Measurements from ENCODE around the gene SPATA6.
"Not testable (repeated sequence)": the region's sequence is repeated elsewhere in the genome, so short reads cannot be mapped to it uniquely, and the experiment has no call there.

The SPATA6 gene

DNA sequence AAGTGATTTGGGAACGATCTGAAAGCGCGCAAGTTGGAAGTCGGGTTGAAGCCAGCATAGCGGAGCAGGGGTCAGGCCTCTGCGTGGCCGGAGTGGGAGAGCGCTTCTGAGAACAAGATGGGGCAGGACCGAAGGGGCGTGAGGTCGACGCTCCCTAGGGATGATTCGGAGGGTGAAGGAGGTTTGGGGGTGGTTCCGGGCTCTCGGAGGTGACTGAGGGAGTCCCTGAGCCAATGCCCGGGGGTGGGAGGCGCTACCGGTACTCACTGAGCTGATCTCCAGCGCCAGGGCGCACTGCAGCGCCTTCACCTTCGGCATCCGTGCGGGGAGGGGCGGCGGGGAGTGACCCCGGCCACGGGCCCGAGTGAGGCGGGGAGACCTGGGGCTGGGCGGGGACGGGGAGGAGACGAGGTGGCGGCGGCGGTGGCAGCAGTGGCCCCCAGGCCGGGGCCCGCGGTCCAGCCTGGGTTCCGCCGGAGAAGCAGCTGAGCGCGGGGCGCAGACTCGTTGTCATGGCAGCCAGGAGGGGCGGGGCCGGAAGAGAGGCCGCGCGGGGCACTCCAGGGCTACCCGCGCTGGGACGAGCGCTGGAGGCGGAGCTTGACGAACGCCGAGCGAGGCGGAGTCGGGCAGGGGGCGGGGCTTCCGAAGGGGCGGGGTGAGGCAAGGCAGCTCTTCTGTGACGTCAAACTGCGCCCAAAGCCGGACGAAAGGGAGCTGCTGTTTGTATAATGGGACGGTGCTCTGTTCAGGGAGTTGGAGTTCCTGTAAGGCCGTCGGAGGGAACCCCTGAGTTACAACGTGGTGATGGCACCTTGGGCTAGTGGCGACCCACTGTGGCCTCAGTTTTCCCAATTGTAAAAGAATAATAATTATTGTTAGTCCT lies at the start of gene SPATA6:
Gene SPATA6 (minus strand): TSS at position 514 of the 886 bp plus-strand sequence. CDS start 196 bp downstream, at position 318.
- in situ Hi-C loops (cut with MboI; ENCODE audit: low sequenced_read_pairs): no loop called here

DNA sequence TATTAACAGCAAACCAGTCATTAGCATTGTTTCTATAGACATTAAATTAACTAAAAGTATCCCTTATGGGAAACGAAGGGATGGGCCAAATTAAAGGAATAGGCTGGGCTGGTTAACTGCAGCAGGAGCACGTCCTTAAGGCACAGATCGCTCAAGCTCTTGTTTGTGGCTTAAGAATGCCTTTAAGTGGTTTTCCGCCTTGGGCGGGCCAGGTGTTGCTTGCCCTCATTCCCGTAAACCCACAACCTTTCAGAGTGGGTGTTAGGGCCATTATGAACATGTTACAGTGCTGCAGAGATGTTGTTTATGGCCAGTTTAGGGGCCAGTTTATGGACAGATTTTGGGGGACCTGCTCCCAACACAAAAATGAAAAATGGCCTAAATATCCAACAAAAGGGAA lies 47.9 kb upstream of the SPATA6 start:
- in situ Hi-C loops (cut with MboI; ENCODE audit: low sequenced_read_pairs): not testable (repeated sequence)

DNA sequence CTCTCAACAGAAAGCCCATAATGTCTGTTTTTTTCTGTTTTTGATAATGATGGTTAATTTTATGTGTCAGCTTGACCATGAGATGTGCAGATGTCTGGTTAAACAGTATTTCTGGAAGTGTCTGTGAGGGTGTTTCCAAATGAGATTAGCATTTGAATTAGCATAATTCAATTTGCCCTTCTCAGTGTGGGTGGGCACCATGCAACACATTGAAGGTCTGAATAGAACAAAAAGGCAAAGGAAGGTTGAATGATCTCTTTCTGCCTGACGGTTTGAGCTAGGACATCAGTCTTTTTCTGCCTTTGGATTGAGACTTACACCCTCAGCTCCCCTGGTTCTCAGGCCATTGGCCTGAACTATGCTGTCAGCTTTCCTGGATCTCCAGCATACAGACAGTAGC lies 34.9 kb upstream of the SPATA6 start:
- in situ Hi-C loops (cut with MboI; ENCODE audit: low sequenced_read_pairs): no loop called here

DNA sequence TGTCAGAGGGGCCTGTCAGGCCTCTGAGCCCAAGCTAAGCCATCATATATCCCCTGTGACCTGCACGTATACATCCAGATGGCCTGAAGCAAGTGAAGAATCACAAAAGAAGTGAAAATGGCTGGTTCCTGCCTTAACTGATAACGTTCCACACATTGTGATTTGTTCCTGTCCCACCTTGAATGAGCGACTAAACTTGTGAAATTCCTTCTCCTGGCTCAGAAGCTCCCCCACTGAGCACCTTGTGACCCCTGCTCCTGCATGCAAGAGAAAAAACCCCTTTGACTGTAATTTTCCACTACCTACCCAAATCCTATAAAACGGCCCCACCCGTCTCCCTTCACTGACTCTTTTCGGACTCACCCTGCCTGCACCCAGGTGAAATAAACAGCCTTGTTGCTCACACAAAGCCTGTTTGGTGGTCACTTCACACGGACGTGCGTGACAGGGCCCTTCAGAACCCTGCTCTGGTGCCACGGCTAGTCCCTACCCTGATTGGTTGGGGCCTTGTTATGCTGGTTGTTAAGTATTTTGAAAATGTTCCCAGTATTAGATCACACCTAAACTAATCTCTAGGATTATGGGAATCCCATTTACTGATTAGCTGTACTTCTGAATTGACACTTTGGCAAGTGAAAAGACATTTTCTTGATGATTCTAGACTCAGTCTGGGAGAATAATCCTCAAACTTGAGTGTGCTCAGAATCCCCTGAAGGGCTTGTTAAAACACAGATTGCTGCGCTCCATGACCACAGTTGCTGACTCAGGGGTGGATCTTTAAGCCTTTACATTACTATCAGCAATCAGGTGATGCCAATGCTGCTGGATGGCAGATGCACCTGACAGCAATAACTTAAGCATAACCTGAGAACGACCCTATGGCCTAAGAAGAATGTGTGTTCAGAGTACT lies 28.8 kb upstream of the SPATA6 start:
- in situ Hi-C loops (cut with MboI; ENCODE audit: low sequenced_read_pairs): no loop called here

DNA sequence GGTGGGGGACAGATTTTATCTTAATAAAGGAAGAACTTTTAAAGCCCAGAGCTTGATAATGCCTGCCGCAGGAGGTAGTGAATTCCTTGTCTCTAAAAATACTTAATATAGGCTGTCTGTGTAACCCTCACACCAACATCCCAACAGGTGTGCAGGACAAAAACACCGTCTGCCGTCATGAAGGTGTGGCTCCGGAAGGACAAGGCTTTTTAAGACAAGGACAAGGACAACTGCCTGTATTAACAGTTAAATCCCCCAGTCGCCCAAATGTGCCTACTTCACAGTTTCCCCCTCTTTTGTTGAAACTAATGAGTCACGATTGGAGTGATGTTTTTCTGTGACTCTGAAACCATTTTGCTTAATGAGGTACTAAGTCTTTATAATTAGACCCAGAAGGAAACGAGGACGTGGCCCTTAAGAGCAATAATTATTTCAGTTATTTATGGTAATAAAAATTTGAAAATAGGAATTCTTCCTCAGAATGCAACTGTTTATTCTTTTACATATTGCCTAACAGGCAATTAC lies 27.3 kb upstream of the SPATA6 start:
- in situ Hi-C loops (cut with MboI; ENCODE audit: low sequenced_read_pairs): no loop called here

DNA sequence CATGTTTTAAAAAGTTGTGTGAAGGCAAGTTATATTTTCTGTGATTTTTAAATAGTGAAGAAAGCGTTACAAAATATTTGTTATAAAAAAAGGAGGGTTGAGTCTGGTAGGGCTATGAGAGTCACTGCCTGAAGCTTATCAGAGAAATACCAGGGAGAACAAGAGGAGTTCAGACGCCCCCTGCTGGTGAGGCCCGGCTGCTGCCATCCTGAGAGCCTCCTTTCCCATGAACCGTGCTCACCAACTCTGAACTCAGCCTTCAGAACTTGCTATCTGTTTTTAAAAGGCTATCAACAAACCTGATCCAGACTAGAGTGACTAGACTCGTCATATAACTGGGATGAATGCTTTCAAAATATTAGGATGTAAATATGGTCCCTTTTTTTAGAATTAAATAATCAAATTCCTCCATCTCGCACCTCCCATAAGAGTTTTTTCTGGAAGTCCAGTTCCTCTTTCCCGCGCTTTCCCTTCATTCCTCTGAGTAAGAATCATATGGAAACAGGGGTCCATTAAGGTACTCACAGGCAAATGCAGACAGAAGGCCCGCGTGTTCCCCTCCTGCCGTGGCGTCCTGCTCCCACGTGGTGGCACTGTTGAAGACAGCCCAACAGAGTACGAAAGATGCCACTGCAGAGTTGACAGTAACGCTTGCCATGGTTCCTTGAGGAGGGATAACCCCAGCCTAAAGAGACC lies 26.2 kb upstream of the SPATA6 start:
- in situ Hi-C loops (cut with MboI; ENCODE audit: low sequenced_read_pairs): no loop called here

DNA sequence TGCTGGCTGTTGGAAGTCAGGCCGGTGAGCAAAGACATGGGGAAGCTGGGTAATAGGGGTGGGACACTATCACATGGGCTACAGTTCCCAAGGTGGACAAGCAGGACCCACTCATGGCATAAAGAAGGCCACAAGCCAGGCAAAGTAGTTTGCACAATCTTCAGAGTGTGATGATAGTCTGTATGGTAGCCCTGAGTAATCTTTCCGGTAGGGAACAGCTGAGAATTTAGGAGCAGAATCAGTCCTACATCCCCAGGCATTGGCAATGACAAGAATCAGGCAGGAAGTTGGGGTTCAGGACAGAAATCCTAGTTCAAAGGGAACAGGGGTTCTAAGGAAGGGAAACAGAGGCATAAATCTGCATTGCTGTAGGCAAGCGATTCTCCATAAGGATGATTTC lies 23.9 kb upstream of the SPATA6 start:
- in situ Hi-C loops (cut with MboI; ENCODE audit: low sequenced_read_pairs): no loop called here

DNA sequence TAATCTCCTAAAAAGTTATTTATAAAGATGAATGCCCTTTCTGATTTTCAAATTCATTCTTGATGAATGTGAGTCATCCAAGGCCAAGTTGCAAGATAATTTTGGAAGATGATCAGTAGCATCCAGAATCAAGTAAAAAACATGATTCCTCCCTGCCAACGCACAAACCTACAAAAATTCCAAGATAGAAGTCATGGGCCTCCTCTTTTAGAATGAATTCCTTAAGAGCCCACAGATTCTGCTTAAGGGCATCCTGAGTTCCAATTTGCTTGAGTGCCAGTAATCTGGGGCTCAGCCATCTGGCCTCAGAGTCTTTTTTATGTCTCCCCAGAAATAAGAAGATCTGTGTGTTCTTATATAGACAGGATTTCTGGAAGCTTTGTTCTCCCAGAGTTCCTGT lies 23.2 kb upstream of the SPATA6 start:
- in situ Hi-C loops (cut with MboI; ENCODE audit: low sequenced_read_pairs): no loop called here

DNA sequence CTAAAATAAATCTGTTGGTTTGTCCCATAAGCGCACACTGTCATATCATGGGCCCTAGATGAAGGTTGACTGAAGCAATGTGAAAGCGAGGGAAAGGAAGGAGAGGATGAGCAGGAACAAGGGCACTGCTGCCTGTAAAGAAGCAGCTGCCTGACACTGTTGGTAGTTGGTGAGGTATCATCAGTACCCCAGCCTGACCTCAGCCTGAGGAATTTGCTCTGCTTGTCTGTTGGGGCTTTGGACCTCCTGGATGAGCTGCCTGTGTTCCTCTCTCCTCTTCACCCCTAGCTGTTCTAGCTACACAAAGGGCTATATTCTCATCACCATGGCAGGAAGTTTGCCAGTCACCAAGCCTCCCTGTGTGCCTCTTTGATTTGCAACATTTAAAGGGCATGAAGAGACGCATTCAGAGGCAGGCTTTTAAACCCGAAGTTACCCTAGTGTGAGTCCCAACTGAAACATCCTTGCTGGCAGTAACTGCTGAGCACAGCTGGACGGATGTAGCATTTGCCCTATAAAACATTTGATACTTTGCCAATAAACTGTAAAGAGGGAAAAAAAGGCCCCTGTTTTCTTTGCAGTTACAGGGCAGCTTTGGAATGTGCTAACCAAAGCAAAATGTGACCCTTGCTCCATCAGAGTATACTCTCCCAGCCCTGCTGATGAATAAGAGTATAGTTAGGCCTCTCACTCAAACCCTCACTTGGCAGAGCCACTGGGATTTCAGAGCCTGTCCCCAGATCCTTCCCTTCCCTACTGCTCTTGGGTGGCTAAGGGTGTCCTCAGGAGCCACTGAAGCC lies 22.2 kb upstream of the SPATA6 start:
- in situ Hi-C loops (cut with MboI; ENCODE audit: low sequenced_read_pairs): no loop called here

DNA sequence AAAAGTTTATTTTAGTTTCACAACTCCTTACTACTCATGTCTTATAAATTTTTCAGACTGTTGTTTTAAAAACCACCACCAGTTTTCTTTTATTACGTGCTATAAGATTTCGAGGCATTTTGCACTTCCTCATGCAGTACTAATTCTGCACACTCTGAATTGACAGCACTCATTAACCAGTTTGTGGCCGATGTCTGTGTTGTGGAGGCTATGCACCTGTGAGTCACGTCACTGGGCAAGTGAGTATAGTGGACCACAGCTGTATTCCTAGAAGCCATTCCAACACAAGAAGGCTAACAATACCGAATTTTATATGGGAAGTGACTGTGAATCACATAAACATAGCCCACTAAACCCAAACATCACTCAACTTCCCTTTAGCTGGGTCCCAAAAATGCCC lies 21.0 kb upstream of the SPATA6 start:
- in situ Hi-C loops (cut with MboI; ENCODE audit: low sequenced_read_pairs): no loop called here

DNA sequence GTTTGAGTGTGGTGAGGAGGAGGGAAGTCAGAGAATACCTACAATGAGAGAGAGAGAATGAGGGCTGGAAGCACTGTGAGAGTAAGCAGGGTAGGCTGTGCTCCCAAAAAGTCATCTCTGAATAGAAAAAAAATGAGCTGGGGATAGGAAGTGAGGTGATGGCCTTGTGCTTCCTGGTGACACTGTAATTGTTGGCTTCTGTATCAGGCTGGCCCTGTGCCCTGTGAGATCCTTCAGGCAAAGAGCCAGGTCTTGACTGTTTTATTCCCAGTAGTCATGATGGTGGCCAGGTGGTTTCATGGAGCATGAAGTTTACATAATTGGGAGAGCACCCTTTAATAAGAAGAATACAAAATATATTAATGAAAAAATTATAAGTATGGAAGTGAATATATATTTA lies 20.4 kb upstream of the SPATA6 start:
- in situ Hi-C loops (cut with MboI; ENCODE audit: low sequenced_read_pairs): no loop called here

DNA sequence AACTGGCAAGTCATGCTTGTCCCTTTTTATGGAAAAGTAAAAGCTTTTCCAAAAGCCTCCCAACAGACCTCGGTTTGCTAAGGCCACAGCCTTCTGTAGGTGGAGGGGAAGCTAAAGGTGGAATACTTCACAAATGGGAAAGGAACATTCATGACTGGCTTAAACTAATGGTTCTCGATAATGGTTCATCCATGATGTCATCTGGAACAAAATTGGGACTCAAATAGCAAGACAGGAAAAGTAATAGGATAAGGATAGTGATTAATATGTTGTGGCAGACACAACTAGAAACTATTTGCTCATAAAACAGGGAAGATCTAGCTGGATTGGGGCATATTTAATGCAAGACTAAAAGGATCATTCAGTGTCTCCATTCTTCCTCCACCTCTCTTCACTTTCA lies 16.7 kb upstream of the SPATA6 start:
- in situ Hi-C loops (cut with MboI; ENCODE audit: low sequenced_read_pairs): no loop called here

DNA sequence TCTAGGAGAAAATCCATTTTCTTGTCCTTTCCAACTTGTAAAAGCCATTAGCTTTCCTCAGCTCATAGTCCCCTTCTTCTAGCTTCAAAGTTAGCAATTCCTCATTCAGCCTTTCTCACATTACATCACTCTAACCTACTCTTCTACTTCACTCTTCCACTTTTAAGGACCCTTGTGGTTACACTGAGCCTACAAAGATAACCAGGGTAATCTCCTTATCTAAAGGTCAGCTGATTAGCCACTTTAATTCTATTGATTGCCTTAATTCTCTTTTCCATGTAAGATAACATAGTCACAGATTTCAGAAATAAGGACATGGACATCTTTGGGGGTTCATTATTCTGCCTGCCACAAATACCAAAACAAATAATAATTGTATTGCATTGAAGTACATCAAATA lies 8.5 kb upstream of the SPATA6 start:
- in situ Hi-C loops (cut with MboI; ENCODE audit: low sequenced_read_pairs): no loop called here

DNA sequence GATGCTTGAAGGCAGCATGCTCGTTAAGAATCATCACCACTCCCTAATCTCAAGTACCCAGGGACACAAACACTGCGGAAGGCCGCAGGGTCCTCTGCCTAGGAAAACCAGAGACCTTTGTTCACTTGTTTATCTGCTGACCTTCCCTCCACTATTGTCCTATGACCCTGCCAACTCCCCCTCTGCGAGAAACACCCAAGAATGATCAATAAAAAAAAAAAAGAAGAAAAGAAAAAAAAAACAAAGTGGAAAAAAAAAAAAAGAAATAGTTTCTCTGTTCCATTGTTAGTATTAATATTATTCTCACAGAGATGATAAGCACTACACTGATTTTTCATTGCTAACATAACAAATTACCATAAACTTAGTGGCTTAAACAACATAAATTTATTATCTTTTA lies 8.0 kb upstream of the SPATA6 start:
- in situ Hi-C loops (cut with MboI; ENCODE audit: low sequenced_read_pairs): not testable (repeated sequence)

DNA sequence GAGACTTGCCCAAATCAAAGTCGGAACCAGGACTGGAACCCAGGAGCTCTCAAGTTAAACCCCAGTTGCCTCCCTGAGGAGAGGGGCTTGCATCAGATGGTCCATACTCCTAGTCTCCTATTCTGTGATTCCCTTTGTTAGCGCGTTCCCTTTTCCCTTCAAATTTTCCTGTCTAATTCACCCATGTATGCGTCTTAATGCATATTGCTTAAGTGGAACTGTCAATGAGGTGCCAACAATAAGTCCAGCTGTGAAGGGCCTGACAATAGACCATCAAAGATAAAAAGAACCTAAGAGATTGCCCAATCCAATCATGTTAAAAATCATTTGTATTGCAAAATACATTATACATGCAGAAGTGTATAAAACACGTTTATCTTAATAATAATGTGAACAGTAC lies 634 bp upstream of the SPATA6 start:
- in situ Hi-C loops (cut with MboI; ENCODE audit: low sequenced_read_pairs): no loop called here

DNA sequence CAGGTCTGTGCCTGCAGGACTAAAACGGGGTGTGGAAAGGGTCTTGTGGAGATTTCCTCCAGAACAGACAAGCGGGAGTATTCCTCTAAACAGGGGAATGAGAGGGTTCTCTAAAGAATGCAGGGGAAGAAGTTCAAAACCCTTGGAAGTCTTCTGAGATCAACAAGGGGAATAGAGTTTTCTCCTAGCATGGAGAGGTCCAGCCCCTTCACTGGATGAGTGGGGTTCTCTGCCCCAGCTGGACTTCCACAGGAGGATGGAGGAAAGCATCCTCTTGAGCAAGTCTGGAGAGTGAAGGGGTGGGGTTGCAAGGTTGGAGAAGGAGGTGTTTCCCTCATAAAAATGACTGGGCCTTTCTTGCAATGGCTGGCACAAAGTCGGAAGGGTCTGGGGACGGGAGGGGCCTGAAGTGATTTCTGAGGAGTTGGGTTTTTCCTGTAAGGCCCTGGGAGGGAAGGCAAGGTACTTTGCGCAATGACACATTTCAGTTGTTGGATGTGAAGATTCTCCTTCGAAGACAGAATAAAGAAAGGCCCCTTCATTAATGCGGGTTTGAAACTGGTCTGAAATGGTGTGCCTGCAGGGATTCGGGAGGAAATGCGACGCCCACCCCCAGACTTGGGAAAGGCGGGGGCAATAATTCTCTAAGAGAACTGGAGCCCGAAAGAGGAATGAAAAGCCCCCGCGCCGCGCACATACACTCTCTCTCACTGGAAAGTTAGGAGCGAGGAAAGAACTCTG lies 884 bp downstream of the SPATA6 start:
- in situ Hi-C loops (cut with MboI; ENCODE audit: low sequenced_read_pairs): no loop called here

DNA sequence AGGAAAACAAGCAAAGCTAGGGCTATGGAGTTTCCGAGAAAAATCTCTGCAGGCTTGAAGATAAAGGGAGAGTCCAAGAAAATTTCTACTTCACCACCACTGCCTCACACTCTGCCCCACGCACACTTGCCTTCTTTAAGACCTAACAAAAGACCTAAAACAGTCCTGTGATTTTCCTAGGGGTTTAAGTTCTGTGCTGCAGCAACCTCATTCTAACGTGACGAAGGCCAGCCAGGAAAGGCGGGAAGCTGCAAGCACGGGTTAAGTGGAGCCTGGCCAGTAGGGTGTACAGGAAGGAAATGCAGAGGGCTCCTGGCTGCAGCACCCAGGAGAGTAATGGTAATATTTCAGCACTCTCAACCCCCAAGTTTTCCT lies 1.5 kb downstream of the SPATA6 start:
- in situ Hi-C loops (cut with MboI; ENCODE audit: low sequenced_read_pairs): no loop called here

DNA sequence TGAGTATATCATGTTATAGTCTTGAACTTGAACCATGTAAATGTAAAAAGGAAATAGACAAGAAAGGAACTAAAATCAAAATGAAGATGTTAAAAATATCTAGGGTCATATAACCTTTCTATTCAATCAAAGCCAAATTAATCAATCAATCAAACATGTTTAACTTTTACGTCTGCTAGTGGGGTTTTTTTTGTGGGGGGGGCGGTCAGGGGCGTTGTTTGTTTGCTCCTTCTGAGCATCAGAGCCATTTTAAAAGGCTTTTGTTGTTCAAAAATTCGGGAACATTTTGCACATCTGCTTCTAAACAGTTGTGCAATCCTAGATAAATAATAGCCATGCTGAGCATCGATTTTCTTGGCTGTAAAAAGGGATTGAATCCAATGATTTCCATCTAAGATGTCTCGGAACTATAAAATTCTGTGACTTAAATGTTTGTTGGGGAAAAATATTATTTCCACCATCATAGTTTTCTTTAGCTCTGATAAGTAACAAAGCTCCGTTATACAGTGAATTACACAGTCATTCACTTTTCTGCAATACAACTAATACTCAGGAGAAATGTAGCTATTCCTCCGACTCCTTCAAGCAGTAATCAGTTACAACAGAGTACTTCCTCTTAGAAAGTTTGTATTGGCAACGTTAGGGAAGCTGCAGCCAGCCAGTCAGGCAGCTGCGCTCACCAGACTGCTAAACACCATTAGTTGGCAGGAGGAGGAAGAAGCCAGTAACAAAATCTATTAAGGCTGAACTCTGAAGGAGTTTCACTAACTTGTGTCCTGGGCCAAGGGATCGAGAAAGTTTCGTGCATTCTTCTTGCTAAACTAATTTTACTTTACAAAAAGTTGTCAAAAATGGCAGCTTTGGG lies 2.2 kb downstream of the SPATA6 start:
- in situ Hi-C loops (cut with MboI; ENCODE audit: low sequenced_read_pairs): no loop called here

DNA sequence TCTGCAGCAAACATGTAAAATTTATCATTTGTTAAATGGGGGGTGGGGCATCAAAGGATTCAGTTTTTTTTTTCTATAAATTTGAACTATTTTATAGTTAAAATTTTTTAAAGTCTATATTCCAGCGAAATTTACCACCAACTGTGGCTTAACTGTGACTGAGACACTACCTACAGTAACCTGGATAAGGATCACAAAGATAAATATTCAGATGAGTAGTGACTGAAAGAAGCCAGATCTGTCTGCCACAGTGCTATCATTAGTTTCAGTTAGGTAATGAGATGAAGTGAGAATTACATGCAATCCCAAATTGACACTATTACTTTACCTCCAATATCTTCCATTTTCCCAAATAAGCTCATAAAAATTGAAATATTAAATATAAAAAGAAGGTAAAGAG lies 5.4 kb downstream of the SPATA6 start:
- in situ Hi-C loops (cut with MboI; ENCODE audit: low sequenced_read_pairs): no loop called here
